Lower leg skin (tissue), 3 donors: ENCODE results near the gene GOLGA1.

Experiments
- POLR2A ChIP-seq, 2 donors: fragments of 450-650 bp; IDR thresholded peaks; one replicate each; pipeline ENCODE4 v1.6.1; 2016 to 2017; ENCODE audit warnings: antibody characterized with exemption in 2 of 2, mild to moderate bottlenecking in 1 of 2, moderate library complexity in 1 of 2
- TF ChIP-seq, protein P1 (sequence below), 3 donors: fragments of 450-650 bp; IDR thresholded peaks; one replicate each; pipeline ENCODE4 v1.5.1; 2016; ENCODE audit warnings: antibody characterized with exemption in 3 of 3, mild to moderate bottlenecking in 3 of 3, moderate library complexity in 2 of 3

DNA sequence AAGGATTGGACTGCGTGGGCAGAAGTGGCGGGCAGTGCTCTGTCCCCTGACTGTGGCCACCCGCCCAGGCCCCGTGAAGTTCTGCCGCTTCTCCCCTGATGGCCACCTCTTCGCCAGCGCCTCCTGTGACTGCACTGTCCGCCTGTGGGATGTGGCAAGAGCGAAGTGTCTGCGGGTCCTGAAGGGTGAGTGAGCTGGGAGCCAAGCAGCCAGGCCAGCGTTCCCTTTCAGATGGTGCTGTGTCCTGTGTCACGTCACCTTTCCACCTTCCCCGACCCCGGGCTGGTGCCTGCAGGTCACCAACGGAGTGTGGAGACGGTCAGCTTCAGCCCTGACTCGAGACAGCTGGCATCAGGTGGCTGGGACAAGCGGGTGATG lies 85.3 kb downstream of the GOLGA1 start:
- TF ChIP-seq, protein P1, sequence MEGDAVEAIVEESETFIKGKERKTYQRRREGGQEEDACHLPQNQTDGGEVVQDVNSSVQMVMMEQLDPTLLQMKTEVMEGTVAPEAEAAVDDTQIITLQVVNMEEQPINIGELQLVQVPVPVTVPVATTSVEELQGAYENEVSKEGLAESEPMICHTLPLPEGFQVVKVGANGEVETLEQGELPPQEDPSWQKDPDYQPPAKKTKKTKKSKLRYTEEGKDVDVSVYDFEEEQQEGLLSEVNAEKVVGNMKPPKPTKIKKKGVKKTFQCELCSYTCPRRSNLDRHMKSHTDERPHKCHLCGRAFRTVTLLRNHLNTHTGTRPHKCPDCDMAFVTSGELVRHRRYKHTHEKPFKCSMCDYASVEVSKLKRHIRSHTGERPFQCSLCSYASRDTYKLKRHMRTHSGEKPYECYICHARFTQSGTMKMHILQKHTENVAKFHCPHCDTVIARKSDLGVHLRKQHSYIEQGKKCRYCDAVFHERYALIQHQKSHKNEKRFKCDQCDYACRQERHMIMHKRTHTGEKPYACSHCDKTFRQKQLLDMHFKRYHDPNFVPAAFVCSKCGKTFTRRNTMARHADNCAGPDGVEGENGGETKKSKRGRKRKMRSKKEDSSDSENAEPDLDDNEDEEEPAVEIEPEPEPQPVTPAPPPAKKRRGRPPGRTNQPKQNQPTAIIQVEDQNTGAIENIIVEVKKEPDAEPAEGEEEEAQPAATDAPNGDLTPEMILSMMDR (IDR thresholded peaks at IDR 0.05): no peak
- no peak for TF ChIP-seq POLR2A (IDR thresholded peaks at IDR 0.05)
